Stimulated activated CD4-positive, alpha-beta T cell treated with anti-CD3 and anti-CD28 coated beads, Interleukin-12 subunit alpha, Interleukin-12 subunit beta, amount 100 ng/mL, for 4 hours (primary cell): Measurements from ENCODE around the gene RAPGEF1.

Source experiments
- DNase-seq: peaks from one replicate; pipeline ENCODE4 v3.0.0-alpha.2; 2020

The RAPGEF1 gene

DNA sequence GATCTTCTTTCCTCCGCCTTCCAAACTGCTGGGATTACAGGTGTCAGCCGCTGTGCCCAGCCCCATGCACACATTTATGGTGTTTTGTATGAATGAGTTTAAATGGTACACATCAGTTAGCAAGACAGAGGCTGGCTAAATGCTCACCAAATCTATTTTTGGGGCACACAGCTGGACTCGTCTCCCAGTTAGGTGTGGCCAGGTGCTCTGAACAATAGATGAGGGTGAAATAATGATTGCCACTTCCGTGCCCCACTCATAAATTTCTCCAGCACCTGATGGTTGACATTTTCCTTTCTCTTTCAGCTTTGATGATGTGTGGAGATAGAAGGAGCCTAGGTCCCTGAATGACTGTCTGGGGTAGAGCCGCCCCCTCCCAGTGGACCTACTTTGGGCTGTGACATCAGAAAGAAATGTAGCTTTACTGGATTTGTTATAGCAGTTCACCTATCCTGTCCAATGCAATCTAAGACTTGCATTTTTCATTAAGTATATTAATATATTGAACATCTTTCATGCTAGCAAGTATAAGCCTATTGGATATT lies 8.6 kb upstream of the RAPGEF1 start:
- DNase-seq = no peak

DNA sequence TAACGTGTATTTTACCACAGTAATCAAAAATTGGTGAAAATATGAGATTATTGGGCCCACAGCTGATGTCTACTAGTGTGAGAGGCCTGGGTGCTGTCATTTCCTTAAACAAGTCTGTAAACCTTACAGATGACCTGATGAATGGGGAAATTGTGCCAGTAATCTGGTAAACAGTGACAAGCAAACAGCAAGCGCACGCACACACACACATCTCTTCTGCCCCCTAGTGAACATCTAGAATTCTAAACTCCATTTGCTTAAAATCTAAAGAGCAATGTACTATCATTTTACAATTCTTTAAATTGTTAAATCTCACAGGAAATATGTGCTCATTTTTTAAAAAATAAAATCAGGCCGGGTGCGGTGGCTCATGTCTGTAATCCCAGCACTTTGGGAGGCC lies 7.5 kb upstream of the RAPGEF1 start:
- no peak for DNase-seq

DNA sequence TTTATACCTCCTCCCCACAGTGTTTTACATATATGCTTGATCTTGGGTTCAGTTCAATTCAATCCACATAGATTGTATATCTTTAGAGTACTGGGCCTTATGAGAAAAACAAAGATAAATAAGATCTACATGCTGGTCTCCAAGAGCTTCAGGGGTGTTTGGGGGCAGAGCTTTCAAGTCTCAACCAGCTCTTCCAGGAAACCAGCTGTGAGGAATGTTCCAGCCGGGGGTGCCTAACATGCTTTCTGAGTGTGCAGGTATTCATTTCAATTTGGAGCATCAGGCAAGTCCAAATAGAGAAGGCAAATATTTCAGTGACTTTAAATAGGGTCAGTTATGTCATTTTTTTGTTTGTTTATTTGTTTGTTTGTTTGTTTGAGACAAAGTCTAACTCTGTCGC lies 5.7 kb upstream of the RAPGEF1 start:
- DNase-seq = no peak

GRCh38 chr9:131744720-131745201 lies 4.9 kb upstream of the RAPGEF1 start:
- no peak for DNase-seq

- DNase-seq = no peak
Observed at GRCh38 chr9:131744171-131744719, 4.4 kb upstream of the RAPGEF1 start.

GRCh38 chr9:131743501-131743900 lies 3.6 kb upstream of the RAPGEF1 start:
- DNase-seq = no peak

DNA sequence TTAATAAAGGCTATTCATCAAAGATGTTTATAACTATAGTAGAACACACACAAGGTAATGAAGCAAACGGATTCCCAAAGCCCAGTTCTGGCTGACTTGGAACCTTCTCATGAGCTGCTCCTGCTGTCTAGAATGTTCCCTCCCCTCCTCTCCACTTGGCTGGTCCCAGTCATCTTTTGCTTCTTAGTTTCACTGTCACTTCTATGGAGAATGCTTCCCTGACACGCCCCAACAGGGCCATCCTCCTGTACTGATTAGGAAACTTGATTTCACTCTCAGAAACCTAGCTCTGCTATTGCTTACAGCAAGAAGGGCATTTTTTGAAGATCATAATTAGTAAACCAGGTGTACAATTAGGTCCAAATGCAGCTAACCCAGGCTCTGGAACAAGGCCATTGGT lies 3.2 kb upstream of the RAPGEF1 start:
- DNase-seq = no peak

DNA sequence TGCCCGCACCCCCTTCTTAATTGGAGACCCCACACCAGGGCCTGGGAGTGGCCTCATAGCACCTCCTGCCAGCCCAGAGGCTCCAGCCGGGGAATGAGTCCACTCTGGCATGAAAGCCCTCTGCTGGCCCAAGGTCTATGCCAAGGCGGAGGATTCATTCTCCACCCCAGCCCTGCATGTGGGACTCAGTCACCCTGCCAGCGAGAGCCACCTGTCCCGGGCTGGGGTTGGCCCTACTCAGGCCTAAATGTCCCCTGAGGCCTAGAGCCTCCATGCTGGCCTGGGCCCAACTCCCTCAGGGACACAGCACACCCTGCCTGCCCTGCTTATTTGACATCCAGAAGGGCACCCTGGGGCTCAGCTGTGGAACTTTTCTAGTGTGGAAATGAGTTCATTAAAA lies 1.0 kb upstream of the RAPGEF1 start:
- no peak for DNase-seq

GRCh38 chr9:131739133-131739958 lies 530 bp downstream of the RAPGEF1 start:
- DNase-seq = peak; percentile 43

DNA sequence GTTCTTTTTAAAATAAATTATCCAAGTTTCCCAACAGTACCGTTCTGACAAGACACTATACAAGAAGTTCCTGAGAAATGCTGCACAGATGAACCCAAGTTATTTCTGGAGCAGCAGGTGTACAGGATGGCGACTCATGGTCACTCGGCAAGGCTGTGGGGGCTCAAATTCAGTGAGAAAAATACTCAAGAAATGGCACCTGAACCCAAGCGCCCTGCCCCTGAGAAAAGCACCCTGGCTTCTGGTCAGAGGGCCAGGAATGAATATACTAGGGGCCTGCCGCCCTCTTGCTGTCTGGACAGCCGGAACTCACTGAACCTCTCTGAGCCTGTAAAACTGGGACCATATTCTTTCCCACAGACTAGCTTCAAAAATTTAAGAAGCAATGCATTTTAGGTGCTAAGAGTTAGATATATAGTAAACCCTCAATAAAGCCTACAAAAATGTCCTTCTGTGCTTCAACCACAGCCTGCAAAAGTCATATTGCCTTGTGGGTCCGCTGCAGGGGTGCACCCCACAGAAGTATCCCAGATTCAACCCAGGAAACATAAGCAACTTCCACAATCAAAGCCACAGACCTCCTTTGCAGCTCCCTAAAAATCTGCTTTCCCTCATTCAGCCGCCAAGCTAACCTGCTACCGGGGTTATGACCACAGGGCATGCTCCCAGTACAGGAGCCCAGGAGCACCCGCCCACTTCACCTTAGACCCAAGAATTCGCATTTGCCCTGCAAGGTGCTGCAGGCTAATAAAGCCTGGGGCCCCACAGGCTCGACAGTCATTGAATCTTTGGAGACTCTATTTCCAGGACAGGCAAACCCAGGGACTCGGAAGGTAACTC lies 1.4 kb downstream of the RAPGEF1 start:
- no peak for DNase-seq

DNA sequence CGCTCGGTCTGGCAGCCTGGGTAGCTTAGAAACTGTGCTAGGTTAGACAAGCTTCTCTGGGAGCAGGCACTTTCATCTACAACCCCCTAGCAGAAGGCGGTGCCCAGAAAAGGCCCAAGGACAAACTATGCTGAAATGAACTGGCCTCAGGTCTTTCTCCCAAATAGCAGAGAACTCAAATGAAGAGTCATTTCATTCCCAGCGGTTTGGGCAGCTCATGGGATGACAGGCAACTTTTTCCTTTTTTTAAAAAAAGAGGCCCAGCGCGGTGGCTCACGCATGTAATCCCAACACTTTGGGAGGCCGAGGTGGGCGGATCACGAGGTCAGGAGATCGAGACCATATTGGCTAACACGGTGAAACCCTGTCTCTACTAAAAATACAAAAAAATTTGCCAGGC lies 2.5 kb downstream of the RAPGEF1 start:
- DNase-seq = no peak

DNA sequence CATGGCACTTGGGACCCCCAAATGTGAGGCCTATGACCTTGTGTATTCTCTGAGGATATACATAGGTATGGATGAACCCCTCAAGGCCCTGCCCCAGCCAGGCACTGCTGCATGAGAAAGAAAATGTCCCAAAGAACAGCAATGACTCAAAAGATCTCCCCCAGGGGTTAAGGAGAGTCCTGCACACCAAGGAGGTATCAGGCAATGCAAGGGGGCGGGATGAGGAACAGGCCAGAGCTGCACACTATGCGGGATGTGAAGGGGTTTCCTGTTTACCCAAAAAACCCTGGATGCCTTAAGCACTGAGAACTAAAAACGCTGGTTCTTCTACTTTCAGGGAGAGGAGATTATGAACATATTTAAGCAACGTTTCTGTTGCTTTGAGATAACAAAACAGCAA lies 3.4 kb downstream of the RAPGEF1 start:
- DNase-seq = no peak

DNA sequence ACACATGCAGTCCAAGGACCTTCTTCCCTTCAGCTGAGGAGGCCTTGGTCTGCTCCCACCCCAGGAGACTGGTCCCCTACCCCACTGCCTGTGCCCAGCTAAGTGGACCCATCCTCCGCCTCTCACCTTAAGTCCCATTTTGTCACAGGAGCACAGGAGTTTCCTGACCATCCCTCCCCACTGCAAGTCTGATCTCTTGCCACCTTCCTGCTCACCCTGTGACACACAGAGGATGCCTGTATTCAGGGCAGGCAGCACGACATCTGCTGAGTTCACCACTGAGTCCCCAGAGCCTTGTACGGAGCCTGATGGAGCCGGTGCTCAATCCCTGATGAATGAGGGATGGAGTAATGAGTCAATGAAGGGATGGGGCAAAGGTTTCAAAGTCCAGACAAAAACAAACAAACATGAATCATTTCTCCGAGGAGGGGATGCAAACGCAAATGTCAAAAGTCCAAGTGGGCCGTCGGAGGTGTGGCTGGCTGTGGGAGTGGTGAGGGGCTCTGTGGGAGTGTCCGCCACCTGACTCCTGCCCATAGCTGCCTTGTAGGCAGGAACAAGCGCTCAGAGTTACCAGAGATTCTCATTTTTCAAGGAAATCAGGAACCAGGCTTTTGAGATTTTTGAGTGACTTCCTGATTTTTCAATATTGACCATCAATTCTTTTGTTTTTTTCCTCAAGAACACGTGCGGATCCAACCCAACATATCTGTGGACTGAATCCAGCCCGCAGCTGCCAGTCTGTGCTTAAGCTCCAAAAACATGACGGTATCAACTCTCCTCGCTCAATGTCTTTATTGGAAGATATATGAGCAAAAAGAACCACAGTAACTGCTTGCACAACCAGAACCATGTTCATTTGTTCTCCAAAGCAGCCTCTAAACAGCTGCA lies 4.4 kb downstream of the RAPGEF1 start:
- DNase-seq = no peak

- no peak for DNase-seq
Observed at GRCh38 chr9:131734781-131735180, 5.1 kb downstream of the RAPGEF1 start.

DNA sequence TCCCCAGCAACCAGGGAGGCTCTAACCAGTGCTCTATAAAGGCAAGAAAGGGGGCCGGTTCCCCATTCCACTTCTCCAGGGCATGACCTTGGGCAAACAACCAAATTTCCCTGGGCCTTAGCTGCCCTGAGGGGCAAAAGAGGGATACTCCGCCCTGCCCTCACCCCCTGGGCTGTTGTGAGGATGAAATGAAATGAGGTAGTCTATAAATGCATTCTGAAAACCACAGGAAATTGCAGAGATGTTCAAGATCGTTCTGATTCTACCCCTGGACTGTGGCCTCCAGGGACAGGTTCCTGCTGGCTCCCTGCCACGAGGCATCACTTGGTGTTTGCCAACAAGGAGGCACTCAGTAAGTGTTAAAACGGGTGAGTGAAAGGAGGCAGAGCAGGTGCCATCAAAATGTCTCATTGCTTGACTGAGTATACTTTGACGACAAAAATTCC lies 5.7 kb downstream of the RAPGEF1 start:
- DNase-seq = no peak

GRCh38 chr9:131733541-131734061 lies 6.3 kb downstream of the RAPGEF1 start:
- no peak for DNase-seq

DNA sequence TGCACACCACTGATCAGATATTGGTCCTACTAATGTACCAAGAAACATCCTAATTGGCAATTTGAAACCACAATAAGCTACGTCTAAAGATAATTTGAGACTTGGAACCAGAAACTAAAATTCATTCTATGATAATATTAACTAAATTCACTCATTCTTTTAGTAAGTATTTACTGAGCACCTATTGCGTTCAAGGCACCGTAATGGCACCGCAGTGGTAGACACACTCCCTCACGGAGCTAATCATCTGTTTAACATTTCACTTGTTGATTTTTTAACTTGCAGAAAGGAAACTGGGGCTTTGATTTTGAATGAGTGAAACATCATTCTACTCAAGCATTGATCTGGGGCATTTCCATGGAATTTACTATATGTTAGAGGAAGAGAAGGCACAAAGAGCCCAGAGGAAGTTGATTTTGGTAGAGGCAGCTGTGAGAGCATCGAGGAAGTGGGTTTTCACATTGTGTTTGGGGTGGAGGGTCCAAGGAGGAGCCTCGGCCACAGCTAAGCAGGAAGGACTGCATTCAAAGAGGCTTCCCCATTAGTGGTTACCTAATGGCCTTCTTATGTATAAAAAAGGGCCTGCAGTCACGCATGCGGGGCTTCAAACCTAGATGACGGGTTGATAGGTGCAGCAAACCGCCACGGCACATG lies 7.1 kb downstream of the RAPGEF1 start:
- no peak for DNase-seq

GRCh38 chr9:131732061-131732526 lies 7.8 kb downstream of the RAPGEF1 start:
- DNase-seq = no peak

GRCh38 chr9:131731644-131732043 lies 8.2 kb downstream of the RAPGEF1 start:
- DNase-seq = no peak

DNA sequence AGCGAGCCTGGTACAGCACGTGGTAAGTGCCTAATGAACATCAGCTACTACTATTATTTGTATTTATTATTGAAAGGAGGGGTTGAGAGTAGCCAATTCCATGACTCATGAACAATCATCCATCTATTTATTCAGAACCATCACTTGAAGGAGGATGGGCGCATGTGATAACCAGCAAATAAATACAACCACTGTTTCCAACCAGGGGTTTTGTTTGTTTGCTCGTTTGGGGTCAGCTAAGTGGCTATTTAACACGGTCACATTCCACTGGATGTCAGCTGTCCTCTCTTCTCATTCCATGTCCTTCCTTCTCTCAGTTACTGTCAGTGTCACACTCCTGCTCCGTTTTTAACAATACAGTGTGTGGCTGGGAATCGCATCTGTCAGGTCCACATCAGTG lies 8.6 kb downstream of the RAPGEF1 start:
- no peak for DNase-seq

GRCh38 chr9:131728961-131729360 lies 10.9 kb downstream of the RAPGEF1 start:
- DNase-seq = peak; percentile 59
